GM19467 (cell line): Measurements from ENCODE around the gene EPHA8.

Experiments used
- ATAC-seq: cut with Tn5 transposase; IDR thresholded peaks from one replicate; pipeline ENCODE4 v1.9.1; 2021; ENCODE audit warnings: mild to moderate bottlenecking, moderate library complexity; ENCODE audit not compliant: unreplicated experiment

Gene EPHA8

GRCh38 chr1:22535399-22535798, 27.9 kb upstream of the EPHA8 start:
- ATAC-seq, result no peak

- ATAC-seq, result no peak
These were observed 26.8 kb upstream of the EPHA8 start for GRCh38 chr1:22536506-22536905.

- ATAC-seq, result no peak
These were observed 25.7 kb upstream of the EPHA8 start for GRCh38 chr1:22537441-22538139.

- no peak for ATAC-seq
These were observed 23.7 kb upstream of the EPHA8 start for GRCh38 chr1:22539510-22540118.

- no peak for ATAC-seq
These were observed 23.0 kb upstream of the EPHA8 start for GRCh38 chr1:22540337-22540736.

GRCh38 chr1:22542886-22543285, 20.4 kb upstream of the EPHA8 start:
- no peak for ATAC-seq

- no peak for ATAC-seq
These were observed 19.6 kb upstream of the EPHA8 start for GRCh38 chr1:22543679-22544078.

GRCh38 chr1:22544606-22545005, 18.7 kb upstream of the EPHA8 start:
- no peak for ATAC-seq

- ATAC-seq, result no peak
These were observed 18.1 kb upstream of the EPHA8 start for GRCh38 chr1:22545141-22545540.

GRCh38 chr1:22547186-22547817, 16.0 kb upstream of the EPHA8 start:
- no peak for ATAC-seq

- no peak for ATAC-seq
These were observed 15.3 kb upstream of the EPHA8 start for GRCh38 chr1:22547818-22548462.

- no peak for ATAC-seq
These were observed 13.3 kb upstream of the EPHA8 start for GRCh38 chr1:22550021-22550420.

GRCh38 chr1:22551591-22551990, 11.7 kb upstream of the EPHA8 start:
- ATAC-seq, result no peak

GRCh38 chr1:22552021-22552420, 11.3 kb upstream of the EPHA8 start:
- no peak for ATAC-seq

- no peak for ATAC-seq
These were observed 10.0 kb upstream of the EPHA8 start for GRCh38 chr1:22553104-22553880.

GRCh38 chr1:22553991-22554522, 9.2 kb upstream of the EPHA8 start:
- no peak for ATAC-seq

GRCh38 chr1:22555371-22555656, 8.0 kb upstream of the EPHA8 start:
- no peak for ATAC-seq

- ATAC-seq, result no peak
These were observed 6.7 kb upstream of the EPHA8 start for GRCh38 chr1:22556391-22557104.

- ATAC-seq, result no peak
These were observed 5.8 kb upstream of the EPHA8 start for GRCh38 chr1:22557341-22557950.
